Nucleus accumbens (tissue), 56 donors: ENCODE data around the gene RFX4.
A peak's percentile ranks its signal among the peaks of the same experiment; 100 is the strongest.

Experiments used
- DNase-seq, 56 donors: peaks; one replicate each; lab custom pipeline; 2025; lab: John Stamatoyannopoulos, UW

RFX4 gene

GRCh38 chr12:106644335-106645073, 61.7 kb downstream of the RFX4 start:
- DNase-seq = peak in 19 of 56 donors; percentile 20 to 84 (median 75)

DNA sequence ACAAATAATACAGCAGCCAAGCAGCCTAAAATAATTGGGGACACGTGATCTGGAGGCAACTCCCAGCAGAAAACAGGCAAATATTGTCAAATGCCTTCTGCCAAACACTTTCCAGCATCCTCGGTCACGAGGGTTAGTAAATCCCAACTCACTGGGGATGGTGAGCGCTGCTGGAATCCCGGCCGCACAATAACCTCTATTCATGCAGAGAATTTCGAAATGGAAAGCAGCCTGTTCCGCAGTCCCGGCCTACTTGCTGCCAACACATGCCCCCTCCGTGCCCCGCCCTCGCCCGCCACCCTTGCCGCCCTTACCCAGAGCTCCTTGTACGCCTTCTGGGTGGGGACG, 62.2 kb downstream of the RFX4 start:
- peak; percentile 12 to 96 (median 84) for DNase-seq

DNA sequence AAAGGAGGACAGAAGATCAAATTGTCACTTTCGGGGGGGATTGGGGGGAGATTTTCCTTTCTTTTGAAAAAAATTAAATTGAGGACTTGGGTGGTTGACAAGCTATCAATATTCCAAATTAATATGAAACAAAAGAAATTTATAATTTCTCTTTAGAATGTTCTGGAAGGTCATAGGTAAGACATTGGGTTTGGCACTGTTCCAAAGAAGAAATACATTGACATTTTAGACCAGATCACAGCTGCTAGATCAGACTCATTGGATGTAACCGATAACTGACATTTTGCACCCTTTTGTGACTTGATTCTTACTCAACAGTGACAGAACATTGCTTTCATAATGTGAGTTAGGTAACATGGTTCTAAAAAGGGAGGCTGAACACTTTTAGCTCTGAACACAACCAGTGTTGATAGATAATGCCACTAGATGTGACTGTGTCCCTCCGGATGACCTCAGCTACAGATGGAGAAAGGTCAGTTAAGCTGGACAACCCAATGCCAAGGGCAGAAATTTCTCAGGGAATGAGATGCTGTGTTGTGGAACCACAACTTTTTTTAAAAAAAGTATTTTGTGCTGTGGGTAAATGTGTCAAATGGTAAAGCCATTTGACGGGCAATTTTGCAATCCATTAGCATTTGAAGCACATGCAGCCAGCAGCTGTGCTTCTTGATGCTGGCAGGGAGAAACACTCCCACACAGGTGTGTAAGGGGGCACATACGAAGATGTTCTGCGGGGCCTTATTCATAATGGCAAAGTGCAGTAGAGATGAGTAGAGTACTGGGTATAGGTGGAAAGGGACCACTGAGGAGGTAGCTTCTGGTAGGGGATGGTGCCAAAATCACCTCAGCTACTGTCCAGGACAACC, 62.9 kb downstream of the RFX4 start:
- peak in 2 of 56 donors; percentile 25 to 35 for DNase-seq

- DNase-seq = peak in 1 of 56 donors; percentile 29
Measured at GRCh38 chr12:106646472-106646871, 63.7 kb downstream of the RFX4 start.

GRCh38 chr12:106647793-106648514, 65.2 kb downstream of the RFX4 start:
- no peak for DNase-seq

- DNase-seq = peak in 3 of 56 donors; percentile 7 to 35 (median 24)
Measured at GRCh38 chr12:106648736-106649135, 65.9 kb downstream of the RFX4 start.

- DNase-seq = peak in 8 of 56 donors; percentile 7 to 34 (median 14)
Measured at GRCh38 chr12:106651552-106651951, 68.7 kb downstream of the RFX4 start.

GRCh38 chr12:106652510-106653015, 69.8 kb downstream of the RFX4 start:
- DNase-seq = peak in 1 of 56 donors; percentile 15

DNA sequence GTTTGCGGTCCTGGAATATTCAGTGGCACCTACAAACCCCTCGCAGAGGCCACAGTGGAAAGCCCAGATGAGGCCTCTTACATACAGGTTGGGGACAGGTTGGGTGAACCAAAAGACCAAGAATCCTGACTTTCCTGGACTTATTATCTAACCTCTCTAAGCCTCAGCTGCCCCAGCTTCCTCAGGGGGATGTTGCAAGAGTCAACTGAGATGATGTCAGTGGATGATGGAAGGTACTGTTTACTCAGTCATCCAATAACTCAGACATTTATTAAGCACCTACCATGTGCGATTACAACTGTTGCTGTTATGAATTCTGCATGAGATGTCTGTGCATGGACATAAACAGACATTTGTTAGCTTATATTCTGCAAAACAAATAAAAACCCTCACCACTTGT, 72.8 kb downstream of the RFX4 start:
- DNase-seq = no peak

- no peak for DNase-seq
Measured at GRCh38 chr12:106657488-106657887, 74.7 kb downstream of the RFX4 start.

DNA sequence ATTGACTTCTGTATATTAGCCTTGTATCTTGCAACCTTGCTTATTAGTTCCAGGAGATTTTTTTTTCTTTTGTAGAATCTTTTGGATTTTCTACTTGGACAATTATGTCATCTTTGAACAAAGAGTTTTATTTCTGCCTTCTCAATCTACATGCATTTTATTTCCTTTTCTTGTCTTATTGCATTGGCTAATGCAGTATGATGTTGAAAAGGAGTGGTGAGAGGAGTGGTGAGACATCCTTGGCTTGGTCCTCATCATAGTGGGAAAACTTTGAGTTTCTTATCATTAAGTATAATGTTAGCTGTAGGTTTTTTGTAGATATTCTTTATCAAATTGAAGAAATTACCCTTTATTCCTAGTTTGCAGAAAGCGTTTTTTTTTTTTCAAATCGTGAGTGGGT, 80.6 kb downstream of the RFX4 start:
- DNase-seq = no peak

GRCh38 chr12:106669216-106669615, 86.4 kb downstream of the RFX4 start:
- DNase-seq = no peak

DNA sequence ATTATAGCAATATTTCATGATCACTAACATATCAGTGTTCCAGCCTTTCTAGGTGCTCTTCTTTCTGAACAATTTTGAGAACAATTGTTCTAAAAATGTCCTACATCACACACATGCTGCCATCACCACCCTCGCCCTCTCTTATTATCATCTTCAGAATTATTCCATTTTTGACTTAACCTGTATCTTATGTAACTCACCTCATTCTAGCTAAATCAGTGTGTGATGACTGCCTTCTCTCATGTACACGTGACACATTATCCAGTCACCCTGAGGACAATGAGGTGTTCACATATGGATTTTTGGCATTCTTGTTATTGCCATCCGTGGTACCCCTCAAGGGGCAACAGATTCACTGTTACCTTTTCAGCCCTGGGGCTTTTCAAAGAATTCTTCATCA, 87.3 kb downstream of the RFX4 start:
- DNase-seq = peak in 7 of 56 donors; percentile 13 to 62 (median 42)

DNA sequence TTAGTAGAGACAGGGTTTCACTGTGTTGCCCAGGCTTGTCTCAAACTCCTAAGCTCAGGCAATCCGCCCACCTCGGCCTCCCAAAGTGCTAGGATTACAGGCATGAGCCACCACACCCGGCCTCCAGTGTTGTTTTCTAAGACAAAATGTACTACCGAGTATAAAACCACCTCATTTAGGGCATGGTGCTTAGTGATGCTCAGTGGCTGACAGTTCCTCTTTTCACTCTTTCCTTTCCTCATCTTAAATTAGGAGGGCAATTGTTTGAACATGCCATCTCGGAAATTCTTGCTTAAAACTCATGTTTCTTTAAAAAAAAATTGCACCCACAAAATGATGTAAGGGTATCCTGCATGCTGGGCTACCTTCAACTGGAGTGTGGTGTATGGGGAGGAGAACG, 89.0 kb downstream of the RFX4 start:
- no peak for DNase-seq

GRCh38 chr12:106672314-106673025, 89.7 kb downstream of the RFX4 start:
- no peak for DNase-seq

DNA sequence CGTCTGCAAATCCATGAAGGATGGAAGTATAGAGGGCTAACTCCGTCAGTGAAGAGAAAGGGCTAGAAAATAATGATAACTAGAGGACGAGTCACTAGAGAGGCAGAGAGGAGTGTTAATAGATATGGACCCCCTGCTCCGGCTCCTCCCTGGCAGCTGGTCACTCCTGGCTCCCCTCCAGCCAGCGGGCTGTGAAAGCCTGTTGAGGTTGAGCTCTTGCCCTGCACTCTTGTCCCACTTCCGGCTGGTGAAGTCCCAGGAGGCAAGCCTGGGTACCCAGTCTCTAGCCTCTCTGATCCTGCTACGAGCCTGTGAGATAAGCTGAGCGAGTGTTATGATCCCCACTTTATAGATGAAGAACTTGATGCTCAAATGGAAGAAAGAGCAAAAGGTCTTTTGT, 90.3 kb downstream of the RFX4 start:
- peak in 4 of 56 donors; percentile 19 to 39 (median 22) for DNase-seq

GRCh38 chr12:106675651-106676435, 93.0 kb downstream of the RFX4 start:
- DNase-seq = no peak

- no peak for DNase-seq
Measured at GRCh38 chr12:106679574-106679973, 96.8 kb downstream of the RFX4 start.

GRCh38 chr12:106680280-106680679, 97.5 kb downstream of the RFX4 start:
- no peak for DNase-seq
